SH-SY5Y (cell line): ENCODE results near the gene RAB6A.

Experiments used
- GATA2 ChIP-seq: IDR thresholded peaks from 2 replicates; pipeline ENCODE4 v1.6.1; 2011; ENCODE audit warnings: mild to moderate bottlenecking, low read depth, low read length
- GATA3 ChIP-seq: IDR thresholded peaks from 2 replicates; pipeline ENCODE4 v1.6.1; 2011; ENCODE audit warnings: low read depth, mild to moderate bottlenecking, low read length, moderate library complexity

DNA sequence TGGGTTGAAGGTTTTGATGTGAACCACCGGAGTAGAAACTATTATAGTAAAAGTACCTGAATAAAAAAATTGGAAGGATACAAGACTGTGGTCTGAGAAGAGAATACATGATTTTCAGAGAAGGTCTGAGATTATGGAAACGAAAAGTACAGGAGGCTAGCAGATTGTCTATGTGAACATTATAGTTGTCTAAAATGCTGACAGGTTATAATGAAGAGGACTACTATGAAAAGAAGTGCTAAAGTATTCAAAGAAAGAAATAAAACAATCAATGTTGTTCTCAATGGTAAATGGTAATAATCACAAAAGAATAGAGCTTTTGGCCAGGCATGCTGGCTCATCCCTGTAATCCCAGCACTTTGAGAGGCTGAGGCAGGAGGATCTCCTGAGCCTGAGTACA lies 34.0 kb downstream of the RAB6A start:
- no peak for TF ChIP-seq GATA2
- no peak for TF ChIP-seq GATA3
